Breast epithelium (tissue), 3 donors: ENCODE data around the gene TDRD15.

Experiments used
- POLR2A ChIP-seq: fragments of 450-650 bp; IDR thresholded peaks from one replicate; pipeline ENCODE4 v1.6.1; 2016; ENCODE audit warnings: antibody characterized with exemption, mild to moderate bottlenecking, moderate library complexity
- TF ChIP-seq, protein P1 (sequence below), 3 donors: fragments of 450-650 bp; IDR thresholded peaks; one replicate each; pipeline ENCODE4 v1.5.1; 2016 to 2017; ENCODE audit warnings: antibody characterized with exemption in 3 of 3, mild to moderate bottlenecking in 3 of 3, moderate library complexity in 3 of 3

DNA sequence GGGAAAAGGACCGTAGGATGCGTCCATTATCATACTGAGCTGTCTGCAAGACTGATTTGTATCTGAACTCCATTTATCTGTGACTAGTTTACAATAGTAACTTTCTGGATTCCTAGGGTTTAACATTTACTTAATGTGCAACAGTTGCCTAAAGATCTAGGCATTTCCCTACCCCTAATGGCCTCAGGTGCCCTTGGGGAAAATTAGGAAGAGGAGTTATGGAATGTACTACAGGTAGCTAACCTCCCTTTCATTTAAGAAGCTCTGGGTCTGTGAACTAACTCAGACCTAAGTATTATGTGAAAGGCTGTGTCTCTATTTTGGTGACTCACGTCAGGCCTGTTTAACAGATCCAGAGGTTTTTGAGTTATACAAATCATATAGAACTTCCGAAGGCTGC lies 59.5 kb downstream of the TDRD15 start:
- TF ChIP-seq POLR2A: no peak
- TF ChIP-seq, protein P1, sequence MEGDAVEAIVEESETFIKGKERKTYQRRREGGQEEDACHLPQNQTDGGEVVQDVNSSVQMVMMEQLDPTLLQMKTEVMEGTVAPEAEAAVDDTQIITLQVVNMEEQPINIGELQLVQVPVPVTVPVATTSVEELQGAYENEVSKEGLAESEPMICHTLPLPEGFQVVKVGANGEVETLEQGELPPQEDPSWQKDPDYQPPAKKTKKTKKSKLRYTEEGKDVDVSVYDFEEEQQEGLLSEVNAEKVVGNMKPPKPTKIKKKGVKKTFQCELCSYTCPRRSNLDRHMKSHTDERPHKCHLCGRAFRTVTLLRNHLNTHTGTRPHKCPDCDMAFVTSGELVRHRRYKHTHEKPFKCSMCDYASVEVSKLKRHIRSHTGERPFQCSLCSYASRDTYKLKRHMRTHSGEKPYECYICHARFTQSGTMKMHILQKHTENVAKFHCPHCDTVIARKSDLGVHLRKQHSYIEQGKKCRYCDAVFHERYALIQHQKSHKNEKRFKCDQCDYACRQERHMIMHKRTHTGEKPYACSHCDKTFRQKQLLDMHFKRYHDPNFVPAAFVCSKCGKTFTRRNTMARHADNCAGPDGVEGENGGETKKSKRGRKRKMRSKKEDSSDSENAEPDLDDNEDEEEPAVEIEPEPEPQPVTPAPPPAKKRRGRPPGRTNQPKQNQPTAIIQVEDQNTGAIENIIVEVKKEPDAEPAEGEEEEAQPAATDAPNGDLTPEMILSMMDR (IDR thresholded peaks at IDR 0.05): no peak
